ENCODE measurements around the gene MORN1.

DNA sequence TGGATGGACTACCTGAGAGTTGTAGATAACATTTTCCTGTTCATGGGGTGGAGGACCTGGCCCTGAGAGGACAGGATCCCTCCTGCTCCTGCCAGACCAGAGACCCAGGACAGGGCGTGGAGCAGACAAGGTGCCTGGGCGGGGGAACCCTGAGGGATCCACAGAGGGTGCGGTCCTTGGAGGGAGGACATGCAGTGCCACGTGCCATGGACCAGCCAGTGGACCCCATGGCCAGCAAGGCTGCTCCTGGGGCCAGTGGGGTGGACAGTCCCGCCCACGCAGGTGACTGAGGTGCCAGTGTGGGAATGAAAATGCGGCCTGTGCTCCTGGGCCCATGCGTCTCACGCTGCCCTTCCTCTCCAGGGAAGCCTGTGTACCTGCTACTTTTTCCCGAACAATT, 3.9 kb upstream of the MORN1 start:
- no peak for TF ChIP-seq CTCF (IDR thresholded peaks at IDR 0.05)
- no peak for TF ChIP-seq POLR2A (IDR thresholded peaks at IDR 0.05)
- no peak for TF ChIP-seq POLR2AphosphoS5 (IDR thresholded peaks at IDR 0.05)
- TF ChIP-seq EP300 (IDR thresholded peaks at IDR 0.05) = no peak

All from gastroesophageal sphincter (tissue), 3 donors.